ENCODE data around the gene DOK5. TPM values are rescaled to one million over a fixed set of nuclear protein-coding genes. Genes with fewer than 3 reads are reported as not detected.

Gene DOK5
- total and polyA plus RNA-seq, 5 donors from 2014 or later: 0.11 to 0.36 (median 0.26) TPM; not detected in 2

GRCh38 chr20:54494303-54495006 lies 19.1 kb downstream of the DOK5 start:
- Mint-ChIP-seq H3K4me3 (no peak overlapping the region), H3K9me3 (peaks cover 0 to 3% (median 0%) of the 10 kb centered on the region in 7 donors), H3K36me3 (no peaks in the 10 kb centered on the region), H3K27me3 (no peaks in the 10 kb centered on the region), H3K4me1 (peaks cover 0 to 4% (median 0%) of the 10 kb centered on the region in 4 donors), H3K27ac (no peak overlapping the region)
- no peaks in the 10 kb centered on the region for H3K9me3 ChIP-seq (ENCODE audit: control insufficient read depth in 2 of 2, low read length in 2 of 2)
- no peak overlapping the region for H3K4me3 ChIP-seq (ENCODE audit: low read depth, low read length)
- no peaks in the 10 kb centered on the region for H3K4me1 ChIP-seq (ENCODE audit: control insufficient read depth, insufficient read depth, low read length, poor library complexity, severe bottlenecking)
- no peaks in the 10 kb centered on the region for H3K36me3 ChIP-seq (ENCODE audit: control insufficient read depth, insufficient read depth, low read length)
- ATAC-seq (ENCODE audit: low read depth in 2 of 2) (no peak), DNase-seq (no peak)
- no peak overlapping the region for H3K27ac ChIP-seq (ENCODE audit: insufficient read depth, low read length, poor library complexity, severe bottlenecking)
- H3K27me3 ChIP-seq (ENCODE audit: control insufficient read depth, insufficient read depth, low read length): no peaks in the 10 kb centered on the region

- Histone ChIP-seq H3K27ac (ENCODE audit: insufficient read depth, low read length, poor library complexity, severe bottlenecking) (no peak overlapping the region), H3K4me1 (ENCODE audit: control insufficient read depth, insufficient read depth, low read length, poor library complexity, severe bottlenecking) (no peaks in the 10 kb centered on the region), H3K4me3 (ENCODE audit: low read depth, low read length) (no peak overlapping the region), H3K27me3 (ENCODE audit: control insufficient read depth, insufficient read depth, low read length) (no peaks in the 10 kb centered on the region), H3K9me3 (ENCODE audit: control insufficient read depth in 2 of 2, low read length in 2 of 2) (no peaks in the 10 kb centered on the region), H3K36me3 (ENCODE audit: control insufficient read depth, insufficient read depth, low read length) (no peaks in the 10 kb centered on the region)
- Mint-ChIP-seq H3K36me3 (no peaks in the 10 kb centered on the region), H3K27ac (no peak overlapping the region), H3K27me3 (no peaks in the 10 kb centered on the region), H3K4me3 (no peak overlapping the region), H3K4me1 (peaks cover 0 to 1% (median 0%) of the 10 kb centered on the region in 4 donors), H3K9me3 (peaks cover 0 to 4% (median 0%) of the 10 kb centered on the region in 7 donors)
- DNase-seq (no peak), ATAC-seq (ENCODE audit: low read depth in 2 of 2) (no peak)
Measured at GRCh38 chr20:54497931-54498718, 22.7 kb downstream of the DOK5 start.

- Histone ChIP-seq H3K4me1 (ENCODE audit: control insufficient read depth, insufficient read depth, low read length, poor library complexity, severe bottlenecking) (no peaks in the 10 kb centered on the region), H3K4me3 (ENCODE audit: low read depth, low read length) (no peak overlapping the region), H3K27me3 (ENCODE audit: control insufficient read depth, insufficient read depth, low read length) (no peaks in the 10 kb centered on the region), H3K36me3 (ENCODE audit: control insufficient read depth, insufficient read depth, low read length) (no peaks in the 10 kb centered on the region), H3K9me3 (ENCODE audit: control insufficient read depth in 2 of 2, low read length in 2 of 2) (no peaks in the 10 kb centered on the region), H3K27ac (ENCODE audit: insufficient read depth, low read length, poor library complexity, severe bottlenecking) (no peak overlapping the region)
- no peak overlapping the region for H3K4me3 Mint-ChIP-seq
- peaks cover 0 to 4% (median 0%) of the 10 kb centered on the region in 7 donors for H3K9me3 Mint-ChIP-seq
- no peak overlapping the region for H3K27ac Mint-ChIP-seq
- no peaks in the 10 kb centered on the region for H3K4me1 Mint-ChIP-seq
- ATAC-seq (ENCODE audit: low read depth in 2 of 2): no peak
- peaks cover 1% of the 10 kb centered on the region for H3K27me3 Mint-ChIP-seq
- no peaks in the 10 kb centered on the region for H3K36me3 Mint-ChIP-seq
- no peak for DNase-seq
Measured at GRCh38 chr20:54499111-54499510, 23.7 kb downstream of the DOK5 start.

DNA sequence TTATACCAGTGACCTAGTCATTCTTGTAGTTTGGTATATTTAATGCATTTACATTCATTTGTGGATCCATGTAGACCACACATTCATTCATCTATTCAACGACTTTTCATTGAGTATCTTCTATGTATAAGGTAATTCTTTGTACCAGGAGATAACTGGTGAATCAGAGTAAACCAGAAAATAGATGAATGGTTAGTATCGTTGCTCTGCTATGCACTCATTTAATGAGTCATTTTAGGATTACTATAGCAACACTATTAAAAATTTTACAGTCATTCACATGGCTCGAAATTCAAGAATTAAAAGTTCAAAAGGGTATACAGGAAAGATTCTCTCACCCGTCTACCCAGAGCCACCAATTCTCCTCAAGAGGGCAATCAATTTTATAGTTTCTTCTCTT lies 26.8 kb downstream of the DOK5 start:
- Histone ChIP-seq H3K4me1 (ENCODE audit: control insufficient read depth, insufficient read depth, low read length, poor library complexity, severe bottlenecking) (no peaks in the 10 kb centered on the region), H3K4me3 (ENCODE audit: low read depth, low read length) (no peak overlapping the region), H3K9me3 (ENCODE audit: control insufficient read depth in 2 of 2, low read length in 2 of 2) (no peaks in the 10 kb centered on the region), H3K27ac (ENCODE audit: insufficient read depth, low read length, poor library complexity, severe bottlenecking) (no peak overlapping the region), H3K27me3 (ENCODE audit: control insufficient read depth, insufficient read depth, low read length) (no peaks in the 10 kb centered on the region), H3K36me3 (ENCODE audit: control insufficient read depth, insufficient read depth, low read length) (no peaks in the 10 kb centered on the region)
- no peak overlapping the region for H3K4me3 Mint-ChIP-seq
- peaks cover 0 to 8% (median 0%) of the 10 kb centered on the region in 7 donors for H3K9me3 Mint-ChIP-seq
- no peak overlapping the region for H3K27ac Mint-ChIP-seq
- DNase-seq: no peak
- peaks cover 0 to 4% (median 0%) of the 10 kb centered on the region in 4 donors for H3K4me1 Mint-ChIP-seq
- H3K36me3 Mint-ChIP-seq: no peaks in the 10 kb centered on the region
- H3K27me3 Mint-ChIP-seq: peaks cover 4% of the 10 kb centered on the region
- ATAC-seq (ENCODE audit: low read depth in 2 of 2): no peak

DNA sequence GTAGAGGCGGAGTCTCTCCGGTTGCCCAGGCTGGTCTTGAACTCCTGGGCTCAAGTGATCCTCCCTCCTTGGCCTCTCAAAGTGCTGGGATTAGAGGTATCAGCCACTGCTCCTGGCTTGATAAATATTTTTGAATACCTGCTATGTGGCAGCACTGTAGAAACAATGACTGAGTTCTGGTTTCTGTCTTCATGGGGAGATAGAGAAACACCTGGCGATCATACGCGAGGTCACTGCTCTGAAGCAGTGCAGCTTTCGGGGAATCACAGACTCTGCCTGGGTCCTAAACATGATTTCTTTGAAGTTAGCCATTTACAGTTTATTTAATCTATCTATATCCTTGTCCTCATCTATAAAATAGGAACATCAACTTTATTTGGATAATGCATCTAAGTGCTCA lies 31.2 kb downstream of the DOK5 start:
- Histone ChIP-seq H3K4me3 (ENCODE audit: low read depth, low read length) (no peak overlapping the region), H3K36me3 (ENCODE audit: control insufficient read depth, insufficient read depth, low read length) (no peaks in the 10 kb centered on the region), H3K9me3 (ENCODE audit: control insufficient read depth in 2 of 2, low read length in 2 of 2) (no peaks in the 10 kb centered on the region), H3K4me1 (ENCODE audit: control insufficient read depth, insufficient read depth, low read length, poor library complexity, severe bottlenecking) (no peaks in the 10 kb centered on the region), H3K27ac (ENCODE audit: insufficient read depth, low read length, poor library complexity, severe bottlenecking) (no peak overlapping the region), H3K27me3 (ENCODE audit: control insufficient read depth, insufficient read depth, low read length) (no peaks in the 10 kb centered on the region)
- DNase-seq (no peak), ATAC-seq (ENCODE audit: low read depth in 2 of 2) (no peak)
- Mint-ChIP-seq H3K36me3 (no peaks in the 10 kb centered on the region), H3K9me3 (peaks cover 0 to 9% (median 1%) of the 10 kb centered on the region in 7 donors), H3K27ac (no peak overlapping the region), H3K4me1 (peaks cover 0 to 4% (median 0%) of the 10 kb centered on the region in 4 donors), H3K27me3 (peaks cover 4% of the 10 kb centered on the region), H3K4me3 (no peak overlapping the region)

DNA sequence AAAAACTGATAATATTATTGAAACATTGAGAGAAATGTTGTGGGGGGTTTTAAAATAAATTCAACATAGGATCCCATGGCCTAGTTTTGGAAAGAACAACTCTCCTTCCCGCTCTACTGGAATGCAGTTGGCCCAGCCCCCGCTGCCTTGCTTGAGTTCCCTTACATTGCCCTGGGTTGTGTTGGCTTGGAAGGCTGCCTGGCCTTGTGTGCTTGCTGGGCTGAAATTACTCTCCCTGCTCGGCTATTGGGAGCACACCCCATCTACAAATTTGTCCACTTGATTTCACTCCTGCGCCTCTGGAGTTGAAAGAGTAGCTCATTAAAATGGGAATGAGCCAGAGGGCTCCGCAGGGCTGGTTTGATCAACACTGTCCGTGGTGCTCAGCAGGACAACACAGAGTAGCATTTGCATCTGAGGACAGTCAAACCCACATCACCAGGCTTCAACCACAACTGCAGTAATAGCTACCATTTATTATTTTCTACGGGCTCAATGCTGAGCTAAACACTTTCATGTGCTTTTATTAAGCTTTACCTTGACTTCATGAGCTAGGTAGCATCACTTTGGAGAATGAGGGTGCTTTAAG lies 35.2 kb downstream of the DOK5 start:
- Mint-ChIP-seq H3K36me3 (no peaks in the 10 kb centered on the region), H3K9me3 (peaks cover 0 to 4% (median 0%) of the 10 kb centered on the region in 7 donors), H3K27me3 (no peaks in the 10 kb centered on the region), H3K4me3 (no peak overlapping the region), H3K4me1 (no peaks in the 10 kb centered on the region), H3K27ac (no peak overlapping the region)
- no peak for ATAC-seq (ENCODE audit: low read depth in 2 of 2)
- no peaks in the 10 kb centered on the region for H3K27me3 ChIP-seq (ENCODE audit: control insufficient read depth, insufficient read depth, low read length)
- no peaks in the 10 kb centered on the region for H3K9me3 ChIP-seq (ENCODE audit: control insufficient read depth in 2 of 2, low read length in 2 of 2)
- H3K36me3 ChIP-seq (ENCODE audit: control insufficient read depth, insufficient read depth, low read length): no peaks in the 10 kb centered on the region
- no peaks in the 10 kb centered on the region for H3K4me1 ChIP-seq (ENCODE audit: control insufficient read depth, insufficient read depth, low read length, poor library complexity, severe bottlenecking)
- H3K4me3 ChIP-seq (ENCODE audit: low read depth, low read length): no peak overlapping the region
- H3K27ac ChIP-seq (ENCODE audit: insufficient read depth, low read length, poor library complexity, severe bottlenecking): no peak overlapping the region
- no peak for DNase-seq

GRCh38 chr20:54512694-54513093 lies 37.3 kb downstream of the DOK5 start:
- Histone ChIP-seq H3K36me3 (ENCODE audit: control insufficient read depth, insufficient read depth, low read length) (no peaks in the 10 kb centered on the region), H3K4me1 (ENCODE audit: control insufficient read depth, insufficient read depth, low read length, poor library complexity, severe bottlenecking) (no peaks in the 10 kb centered on the region), H3K27me3 (ENCODE audit: control insufficient read depth, insufficient read depth, low read length) (no peaks in the 10 kb centered on the region), H3K4me3 (ENCODE audit: low read depth, low read length) (no peak overlapping the region), H3K27ac (ENCODE audit: insufficient read depth, low read length, poor library complexity, severe bottlenecking) (no peak overlapping the region), H3K9me3 (ENCODE audit: control insufficient read depth in 2 of 2, low read length in 2 of 2) (no peaks in the 10 kb centered on the region)
- Mint-ChIP-seq H3K36me3 (no peaks in the 10 kb centered on the region), H3K27ac (no peak overlapping the region), H3K4me3 (no peak overlapping the region), H3K27me3 (no peaks in the 10 kb centered on the region), H3K4me1 (no peaks in the 10 kb centered on the region), H3K9me3 (peaks cover 0 to 4% (median 0%) of the 10 kb centered on the region in 7 donors)
- DNase-seq (no peak), ATAC-seq (ENCODE audit: low read depth in 2 of 2) (no peak)

Measured in CD4-positive, CD25-positive, alpha-beta regulatory T cell (primary cell).